K562 (cell line): ENCODE data around the gene SEC24C. TPM values are rescaled to one million over a fixed set of nuclear protein-coding genes. Genes with fewer than 3 reads are reported as not detected.

Source experiments
- FOXK1 ChIP-seq: sonication (generic); formaldehyde crosslinking; IDR thresholded peaks from 2 replicates; pipeline ENCODE4 v1.8.0; 2022; ENCODE audit warnings: missing genetic modification reagents, mild to moderate bottlenecking, borderline replicate concordance
- HIVEP1 ChIP-seq: fragments of 250-450 bp; sonication (Bioruptor Pico); IDR thresholded peaks from 2 replicates; pipeline ENCODE4 v1.4.0; 2020; ENCODE audit warnings: mild to moderate bottlenecking
- HMBOX1 ChIP-seq: sonication (generic); IDR thresholded peaks from 2 replicates; pipeline ENCODE4 v1.6.1; 2016
- HNRNPK ChIP-seq: fragments of 200-400 bp; formaldehyde crosslinking; IDR thresholded peaks from one replicate; pipeline ENCODE4 v1.6.1; 2018; ENCODE audit warnings: mild to moderate bottlenecking, low read depth, low read length; ENCODE audit not compliant: poor library complexity, severe bottlenecking
- KAT8 ChIP-seq: fragments of 450-650 bp; IDR thresholded peaks from 2 replicates; pipeline ENCODE4 v1.6.1; 2016; ENCODE audit warnings: low read depth, mild to moderate bottlenecking
- LEF1 ChIP-seq: fragments of 450-650 bp; IDR thresholded peaks from 2 replicates; pipeline ENCODE4 v1.6.1; 2016; ENCODE audit warnings: mild to moderate bottlenecking
- NR2C1 ChIP-seq, 2 experiments: fragments of 450-650 bp; IDR thresholded peaks; 2 replicates each; pipeline ENCODE4 v1.6.1; 2017; ENCODE audit warnings: mild to moderate bottlenecking in 2 of 2, antibody characterized with exemption in 1 of 2, inconsistent platforms in 1 of 2, missing compliant biosample characterization in 1 of 2, missing genetic modification characterization in 1 of 2
- POLR2H ChIP-seq: IDR thresholded peaks from 2 replicates; pipeline ENCODE4 v1.6.1; 2016; ENCODE audit warnings: missing genetic modification characterization, low read depth, mild to moderate bottlenecking, control low read depth, missing compliant biosample characterization, moderate library complexity
- RBM25 ChIP-seq: fragments of 200-400 bp; formaldehyde crosslinking; IDR thresholded peaks from 2 replicates; pipeline ENCODE4 v1.6.1; 2018; ENCODE audit warnings: low read length, low read depth, moderate library complexity; ENCODE audit not compliant: severe bottlenecking
- RUNX1 ChIP-seq: sonication (generic); IDR thresholded peaks from 2 replicates; pipeline ENCODE4 v1.6.1; 2016; ENCODE audit warnings: antibody characterized with exemption, low read depth
- ZBTB26 ChIP-seq: fragments of 450-650 bp; formaldehyde crosslinking; IDR thresholded peaks from 2 replicates; pipeline ENCODE4 v1.4.0; 2022; ENCODE audit warnings: missing genetic modification characterization
- ZC3H8 ChIP-seq: fragments of 450-650 bp; IDR thresholded peaks from 2 replicates; pipeline ENCODE4 v1.6.1; 2017
- ZNF239 ChIP-seq: fragments of 250-450 bp; sonication (Bioruptor Pico); IDR thresholded peaks from 2 replicates; pipeline ENCODE4 v1.4.0; 2020; ENCODE audit warnings: mild to moderate bottlenecking
- polyA plus RNA-seq, 8 experiments: library from polyadenylated mRNA; depleted of rRNA in 4 of 8; stranded (reverse) in 5 of 8; unstranded in 3 of 8; fragments of >200 nt; fragmentation: Nextera tagmentation in 2 of 8; fragmentation: Illumina TruSeq in 1 of 8; extraction: Ambion mirVana in 2 of 8; extraction: Trizol in 1 of 8; gene quantifications; 2 replicates each; pipeline versions ENCODE4 v1.2.1 to v1.2.3, GENCODE V29; 2011 to 2014; ENCODE audit warnings: inconsistent platforms in 1 of 8, missing spikeins in 1 of 8
- total RNA-seq, 7 experiments: library from RNA; depleted of rRNA in 6 of 7; stranded (reverse); fragments of >200 nt in 6 of 7; fragmentation: Illumina TruSeq in 2 of 7; extraction: Trizol in 2 of 7; gene quantifications; 2 replicates each; pipeline versions ENCODE4 v1.2.1 to v1.2.3, GENCODE V29; 2011 to 2021; ENCODE audit warnings: low replicate concordance in 1 of 7
- TF ChIP-seq, protein P1 (sequence below): sonication (generic); formaldehyde crosslinking; IDR thresholded peaks from 2 replicates; pipeline ENCODE4 v1.8.1; 2023; ENCODE audit warnings: mild to moderate bottlenecking, missing genetic modification reagents, moderate library complexity
- TF ChIP-seq, protein P2 (sequence below), 2 experiments: IDR thresholded peaks; 2 replicates each; pipeline ENCODE4 v1.6.1; 2012; ENCODE audit warnings: improper control_type of control experiment in 2 of 2, low read depth in 2 of 2, low read length in 2 of 2, borderline replicate concordance in 1 of 2
- TF ChIP-seq, protein P3 (sequence below), 2 experiments: fragments of 450-650 bp in 1 of 2; sonication (generic) in 1 of 2; formaldehyde crosslinking; conservative IDR thresholded peaks; 2 replicates each; pipeline versions ENCODE4 v1.4.0 to v1.8.1; 2020 to 2022; ENCODE audit warnings: mild to moderate bottlenecking in 1 of 2, missing genetic modification reagents in 1 of 2
- TF ChIP-seq, protein P4 (sequence below): fragments of 450-650 bp; formaldehyde crosslinking; IDR thresholded peaks from 2 replicates; pipeline ENCODE4 v1.4.0; 2022; ENCODE audit warnings: mild to moderate bottlenecking, moderate library complexity

SEC24C gene
- total and polyA plus RNA-seq, 9 of the 15 experiments (the other 6 are each of a cell fraction or from before 2014, with no cell fraction given), result 19.0 to 115 (median 70.5) TPM

- TF ChIP-seq HIVEP1 (no peak), ZBTB26 (CRISPR knock-in tag) (peak; percentile 93), ZNF239 (CRISPR knock-in tag) (no peak), HMBOX1 (no peak), KAT8 (no peak), RUNX1 (no peak), LEF1 (no peak), NR2C1 (IDR thresholded peaks at IDR 0.05) (no peak), NR2C1 (tag; IDR thresholded peaks at IDR 0.05) (no peak), RBM25 (peak; percentile 59), POLR2H (tag) (peak; percentile 81), ZC3H8 (no peak), HNRNPK (peak; percentile 77), FOXK1 (no peak)
- TF ChIP-seq, protein P1, sequence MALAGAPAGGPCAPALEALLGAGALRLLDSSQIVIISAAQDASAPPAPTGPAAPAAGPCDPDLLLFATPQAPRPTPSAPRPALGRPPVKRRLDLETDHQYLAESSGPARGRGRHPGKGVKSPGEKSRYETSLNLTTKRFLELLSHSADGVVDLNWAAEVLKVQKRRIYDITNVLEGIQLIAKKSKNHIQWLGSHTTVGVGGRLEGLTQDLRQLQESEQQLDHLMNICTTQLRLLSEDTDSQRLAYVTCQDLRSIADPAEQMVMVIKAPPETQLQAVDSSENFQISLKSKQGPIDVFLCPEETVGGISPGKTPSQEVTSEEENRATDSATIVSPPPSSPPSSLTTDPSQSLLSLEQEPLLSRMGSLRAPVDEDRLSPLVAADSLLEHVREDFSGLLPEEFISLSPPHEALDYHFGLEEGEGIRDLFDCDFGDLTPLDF (CRISPR knock-in tag), result peak; percentile 84
- TF ChIP-seq, protein P2, sequence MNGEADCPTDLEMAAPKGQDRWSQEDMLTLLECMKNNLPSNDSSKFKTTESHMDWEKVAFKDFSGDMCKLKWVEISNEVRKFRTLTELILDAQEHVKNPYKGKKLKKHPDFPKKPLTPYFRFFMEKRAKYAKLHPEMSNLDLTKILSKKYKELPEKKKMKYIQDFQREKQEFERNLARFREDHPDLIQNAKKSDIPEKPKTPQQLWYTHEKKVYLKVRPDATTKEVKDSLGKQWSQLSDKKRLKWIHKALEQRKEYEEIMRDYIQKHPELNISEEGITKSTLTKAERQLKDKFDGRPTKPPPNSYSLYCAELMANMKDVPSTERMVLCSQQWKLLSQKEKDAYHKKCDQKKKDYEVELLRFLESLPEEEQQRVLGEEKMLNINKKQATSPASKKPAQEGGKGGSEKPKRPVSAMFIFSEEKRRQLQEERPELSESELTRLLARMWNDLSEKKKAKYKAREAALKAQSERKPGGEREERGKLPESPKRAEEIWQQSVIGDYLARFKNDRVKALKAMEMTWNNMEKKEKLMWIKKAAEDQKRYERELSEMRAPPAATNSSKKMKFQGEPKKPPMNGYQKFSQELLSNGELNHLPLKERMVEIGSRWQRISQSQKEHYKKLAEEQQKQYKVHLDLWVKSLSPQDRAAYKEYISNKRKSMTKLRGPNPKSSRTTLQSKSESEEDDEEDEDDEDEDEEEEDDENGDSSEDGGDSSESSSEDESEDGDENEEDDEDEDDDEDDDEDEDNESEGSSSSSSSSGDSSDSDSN (IDR thresholded peaks at IDR 0.05; ENCODE audit: borderline replicate concordance in 1 of 2, low read depth in 2 of 2, low read length in 2 of 2), result peak; percentile 4 to 79; a peak in 2 of 4 replicates
- TF ChIP-seq, protein P3, sequence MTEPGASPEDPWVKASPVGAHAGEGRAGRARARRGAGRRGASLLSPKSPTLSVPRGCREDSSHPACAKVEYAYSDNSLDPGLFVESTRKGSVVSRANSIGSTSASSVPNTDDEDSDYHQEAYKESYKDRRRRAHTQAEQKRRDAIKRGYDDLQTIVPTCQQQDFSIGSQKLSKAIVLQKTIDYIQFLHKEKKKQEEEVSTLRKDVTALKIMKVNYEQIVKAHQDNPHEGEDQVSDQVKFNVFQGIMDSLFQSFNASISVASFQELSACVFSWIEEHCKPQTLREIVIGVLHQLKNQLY (CRISPR knock-in tag; conservative IDR thresholded peaks at IDR 0.05), result peak; percentile 12 to 77; a peak in 1 of 4 replicates
- TF ChIP-seq, protein P4, sequence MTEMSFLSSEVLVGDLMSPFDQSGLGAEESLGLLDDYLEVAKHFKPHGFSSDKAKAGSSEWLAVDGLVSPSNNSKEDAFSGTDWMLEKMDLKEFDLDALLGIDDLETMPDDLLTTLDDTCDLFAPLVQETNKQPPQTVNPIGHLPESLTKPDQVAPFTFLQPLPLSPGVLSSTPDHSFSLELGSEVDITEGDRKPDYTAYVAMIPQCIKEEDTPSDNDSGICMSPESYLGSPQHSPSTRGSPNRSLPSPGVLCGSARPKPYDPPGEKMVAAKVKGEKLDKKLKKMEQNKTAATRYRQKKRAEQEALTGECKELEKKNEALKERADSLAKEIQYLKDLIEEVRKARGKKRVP, result peak; percentile 75
These were observed 28.3 kb downstream of the SEC24C start (continued) for GRCh38 chr10:73772281-73773151.
